ENCODE measurements around the gene MORN1. TPM values are rescaled to one million over a fixed set of nuclear protein-coding genes. Genes with fewer than 3 reads are reported as not detected.

MORN1 gene
- total and polyA plus RNA-seq, 2 donors (not counting 3 experiments of a cell fraction or from before 2014, with no cell fraction given): 4.3 to 6.4 TPM

DNA sequence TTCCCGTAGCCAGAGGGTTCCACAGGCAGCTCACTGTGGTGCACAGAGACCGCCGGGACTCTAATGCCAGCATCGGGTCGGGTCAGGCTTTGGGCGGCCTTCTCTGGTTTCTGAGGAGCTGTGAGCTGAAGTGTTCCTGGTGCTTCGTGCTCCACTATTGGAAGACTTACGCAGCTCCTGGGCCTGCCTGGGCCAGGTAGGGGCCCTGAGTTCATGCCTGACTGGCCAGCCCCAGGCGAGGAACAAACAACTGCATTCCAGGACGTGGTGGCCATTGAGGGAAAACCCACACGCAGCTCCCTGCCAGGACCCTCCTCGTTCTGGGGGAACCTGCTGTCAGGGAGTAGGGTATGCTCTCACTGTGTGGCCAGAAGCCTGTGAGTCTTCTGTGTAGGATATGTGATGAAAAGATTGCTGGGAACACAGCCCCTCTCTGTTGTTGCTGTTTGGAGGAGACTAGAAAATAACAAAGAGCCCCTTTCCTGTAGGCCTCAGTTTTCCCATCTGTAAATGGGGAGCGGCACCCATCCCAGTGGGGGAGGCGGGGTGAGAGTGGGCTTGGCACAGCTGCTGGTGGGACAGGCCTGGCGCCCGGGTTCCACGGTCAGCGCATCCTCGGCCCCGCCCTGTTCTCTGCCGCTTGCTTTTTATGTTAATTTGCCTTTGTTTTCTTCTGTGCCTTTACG lies 8.7 kb upstream of the MORN1 start:
- Histone ChIP-seq H3K9me3 (replicated peaks; ENCODE audit: control insufficient read depth, insufficient read depth, low read length) (no peaks in the 10 kb centered on the region), H3K4me3 (replicated peaks in 1 of 3; ENCODE audit: insufficient read depth in 1 of 3, low read depth in 1 of 3, low read length in 3 of 3) (no peak overlapping the region), H3K9me1 (replicated peaks; ENCODE audit: control insufficient read depth, extremely low read depth, insufficient read depth, low read length) (no peaks in the 10 kb centered on the region), H3K9ac (replicated peaks; ENCODE audit: extremely low read depth, insufficient read depth, low read length) (no peak overlapping the region), H4K20me1 (replicated peaks; ENCODE audit: control insufficient read depth, extremely low read depth, insufficient read depth, low read length) (no peaks in the 10 kb centered on the region), H3K27me3 (ENCODE audit: control insufficient read depth in 2 of 2, insufficient read depth in 2 of 2, low read length in 2 of 2) (no peaks in the 10 kb centered on the region), H3K4me2 (ENCODE audit: insufficient read depth, low read length) (no peak overlapping the region), H3K4me1 (ENCODE audit: control insufficient read depth, extremely low read depth, insufficient read depth, low read length) (peaks cover under 1% of the 10 kb centered on the region), H3K27ac (ENCODE audit: insufficient read depth, low read depth, low read length) (no peak overlapping the region), H2AFZ (ENCODE audit: low read depth, low read length) (no peak overlapping the region), H3K79me2 (ENCODE audit: control insufficient read depth, insufficient read depth, low read length) (peaks cover 10% of the 10 kb centered on the region), H3K36me3 (ENCODE audit: control insufficient read depth in 2 of 2, extremely low read depth in 1 of 2, insufficient read depth in 2 of 2, low read length in 2 of 2) (peaks cover 26 to 71% of the 10 kb centered on the region in 2 experiments)
- FAIRE-seq: no peak
- dilution Hi-C loops (cut with MboI; ENCODE audit: extremely low pct_ligation_motif_present, low sequenced_read_pairs) (no loop called here), intact Hi-C loops (cut with micrococcal nuclease) (loop anchor here (10.0 kb wide), 1 partner anchor 1225 kb away; the partner anchor contains the start of gene TPRG1L)
- ChIA-PET CTCF (no interaction called here), POLR2A (no interaction called here)
- DNase-seq (ENCODE audit: low read depth, low spot score): no peak
- BruUV-seq (replicated peaks): no TSS peak
- TF ChIP-seq, protein P1, sequence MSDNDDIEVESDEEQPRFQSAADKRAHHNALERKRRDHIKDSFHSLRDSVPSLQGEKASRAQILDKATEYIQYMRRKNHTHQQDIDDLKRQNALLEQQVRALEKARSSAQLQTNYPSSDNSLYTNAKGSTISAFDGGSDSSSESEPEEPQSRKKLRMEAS (IDR thresholded peaks at IDR 0.05; ENCODE audit: insufficient read depth, insufficient read length): no peak

DNA sequence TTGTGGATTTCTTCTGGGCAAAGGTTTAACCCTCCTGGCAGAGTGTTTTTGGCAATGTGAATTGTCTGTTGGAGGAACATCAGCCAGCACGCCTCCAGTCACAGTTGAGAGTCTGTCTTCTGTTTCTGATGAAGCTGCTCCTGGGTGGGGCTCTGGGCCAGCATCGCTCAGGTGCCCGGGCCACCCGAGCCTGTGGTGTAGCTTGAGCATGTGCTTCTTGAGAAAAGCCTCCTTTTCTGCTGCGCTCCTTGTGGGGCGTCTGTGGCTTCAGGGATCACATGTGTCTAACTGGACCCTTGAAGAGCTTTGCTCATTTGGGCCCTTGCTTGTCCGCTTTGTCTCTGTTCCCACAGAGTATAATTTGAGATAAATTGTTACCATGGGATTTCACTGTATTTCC lies 7.5 kb upstream of the MORN1 start:
- BruUV-seq (replicated peaks): no TSS peak
- ChIA-PET CTCF (no interaction called here), POLR2A (no interaction called here)
- Histone ChIP-seq H3K27me3 (ENCODE audit: control insufficient read depth in 2 of 2, insufficient read depth in 2 of 2, low read length in 2 of 2) (no peaks in the 10 kb centered on the region), H4K20me1 (replicated peaks; ENCODE audit: control insufficient read depth, extremely low read depth, insufficient read depth, low read length) (no peaks in the 10 kb centered on the region), H3K9me3 (replicated peaks; ENCODE audit: control insufficient read depth, insufficient read depth, low read length) (no peaks in the 10 kb centered on the region), H3K9me1 (replicated peaks; ENCODE audit: control insufficient read depth, extremely low read depth, insufficient read depth, low read length) (no peaks in the 10 kb centered on the region), H3K27ac (ENCODE audit: insufficient read depth, low read depth, low read length) (no peak overlapping the region), H3K79me2 (ENCODE audit: control insufficient read depth, insufficient read depth, low read length) (peaks cover 22% of the 10 kb centered on the region), H3K4me2 (ENCODE audit: insufficient read depth, low read length) (no peak overlapping the region), H3K4me1 (ENCODE audit: control insufficient read depth, extremely low read depth, insufficient read depth, low read length) (no peaks in the 10 kb centered on the region), H3K36me3 (ENCODE audit: control insufficient read depth in 2 of 2, extremely low read depth in 1 of 2, insufficient read depth in 2 of 2, low read length in 2 of 2) (peaks cover 20 to 67% of the 10 kb centered on the region in 2 experiments), H3K9ac (replicated peaks; ENCODE audit: extremely low read depth, insufficient read depth, low read length) (no peak overlapping the region), H3K4me3 (replicated peaks in 1 of 3; ENCODE audit: insufficient read depth in 1 of 3, low read depth in 1 of 3, low read length in 3 of 3) (no peak overlapping the region), H2AFZ (ENCODE audit: low read depth, low read length) (no peak overlapping the region)
- TF ChIP-seq MYC (IDR thresholded peaks at IDR 0.05; ENCODE audit: low read depth, low read length) (no peak), FOS (IDR thresholded peaks at IDR 0.05; ENCODE audit: borderline replicate concordance, insufficient read depth, low read length) (no peak)
- TF ChIP-seq, protein P2, sequence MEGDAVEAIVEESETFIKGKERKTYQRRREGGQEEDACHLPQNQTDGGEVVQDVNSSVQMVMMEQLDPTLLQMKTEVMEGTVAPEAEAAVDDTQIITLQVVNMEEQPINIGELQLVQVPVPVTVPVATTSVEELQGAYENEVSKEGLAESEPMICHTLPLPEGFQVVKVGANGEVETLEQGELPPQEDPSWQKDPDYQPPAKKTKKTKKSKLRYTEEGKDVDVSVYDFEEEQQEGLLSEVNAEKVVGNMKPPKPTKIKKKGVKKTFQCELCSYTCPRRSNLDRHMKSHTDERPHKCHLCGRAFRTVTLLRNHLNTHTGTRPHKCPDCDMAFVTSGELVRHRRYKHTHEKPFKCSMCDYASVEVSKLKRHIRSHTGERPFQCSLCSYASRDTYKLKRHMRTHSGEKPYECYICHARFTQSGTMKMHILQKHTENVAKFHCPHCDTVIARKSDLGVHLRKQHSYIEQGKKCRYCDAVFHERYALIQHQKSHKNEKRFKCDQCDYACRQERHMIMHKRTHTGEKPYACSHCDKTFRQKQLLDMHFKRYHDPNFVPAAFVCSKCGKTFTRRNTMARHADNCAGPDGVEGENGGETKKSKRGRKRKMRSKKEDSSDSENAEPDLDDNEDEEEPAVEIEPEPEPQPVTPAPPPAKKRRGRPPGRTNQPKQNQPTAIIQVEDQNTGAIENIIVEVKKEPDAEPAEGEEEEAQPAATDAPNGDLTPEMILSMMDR (IDR thresholded peaks at IDR 0.05; ENCODE audit: extremely low read depth in 1 of 2, insufficient read depth in 1 of 2, low read depth in 1 of 2, low read length in 2 of 2): no peak
- TF ChIP-seq, protein P1 (IDR thresholded peaks at IDR 0.05; ENCODE audit: insufficient read depth, insufficient read length): no peak
- DNase-seq (ENCODE audit: low read depth, low spot score): no peak
- dilution Hi-C loops (cut with MboI; ENCODE audit: extremely low pct_ligation_motif_present, low sequenced_read_pairs) (no loop called here), intact Hi-C loops (cut with micrococcal nuclease) (no loop called here)
- no peak for FAIRE-seq
